GM23338 (cell line): Measurements from ENCODE around the gene ARID1B. TPM values are rescaled to one million over a fixed set of nuclear protein-coding genes. Genes with fewer than 3 reads are reported as not detected.

Source experiments
- ATAC-seq: fragments of 200-7000 bp; cut with Tn5 transposase; 3 replicates; pipeline ENCODE4 v1.9.1; 2020
- DNase-seq: peaks from one replicate; pipeline ENCODE4 v3.0.0-alpha.2; 2015; ENCODE audit warnings: low spot score
- H2AFZ ChIP-seq: fragments of 200-600 bp; sonication (generic); 2 replicates; pipeline ENCODE4 v1.8.0; 2016; ENCODE audit warnings: antibody characterized with exemption, mild to moderate bottlenecking, moderate library complexity
- H3F3A ChIP-seq: fragments of 200-600 bp; sonication (generic); replicated peaks from 2 replicates; pipeline ENCODE4 v1.8.0; 2017; ENCODE audit warnings: antibody characterized with exemption, mixed run types, low read depth
- H3K27ac ChIP-seq: fragments of 200-600 bp; sonication (generic); 2 replicates; pipeline ENCODE4 v1.6.1; 2016; ENCODE audit warnings: low read depth
- H3K27me3 ChIP-seq: fragments of 200-600 bp; sonication (generic); 2 replicates; pipeline ENCODE4 v1.8.0; 2016; ENCODE audit warnings: mild to moderate bottlenecking, mixed run types, moderate library complexity; ENCODE audit not compliant: insufficient read depth
- H3K36me3 ChIP-seq: fragments of 200-600 bp; sonication (generic); 2 replicates; pipeline ENCODE4 v1.8.0; 2016; ENCODE audit warnings: mild to moderate bottlenecking; ENCODE audit not compliant: insufficient read depth
- H3K4me1 ChIP-seq: fragments of 200-600 bp; sonication (generic); 2 replicates; pipeline ENCODE4 v1.8.0; 2016; ENCODE audit warnings: mild to moderate bottlenecking, moderate library complexity; ENCODE audit not compliant: insufficient read depth
- H3K4me2 ChIP-seq: fragments of 200-600 bp; sonication (generic); 2 replicates; pipeline ENCODE4 v1.7.1; 2017; ENCODE audit warnings: mixed run types
- H3K4me3 ChIP-seq: fragments of 200-600 bp; sonication (generic); 2 replicates; pipeline ENCODE4 v1.6.1; 2016; ENCODE audit warnings: mixed run types
- H3K79me2 ChIP-seq: fragments of 200-600 bp; sonication (generic); replicated peaks from 2 replicates; pipeline ENCODE4 v1.8.0; 2017; ENCODE audit warnings: mild to moderate bottlenecking; ENCODE audit not compliant: insufficient read depth
- H3K9me2 ChIP-seq: fragments of 200-600 bp; sonication (generic); 2 replicates; pipeline ENCODE4 v1.8.0; 2017; ENCODE audit not compliant: insufficient read depth
- H4K20me1 ChIP-seq: fragments of 200-600 bp; sonication (generic); replicated peaks from 2 replicates; pipeline ENCODE4 v1.8.0; 2017; ENCODE audit warnings: mild to moderate bottlenecking; ENCODE audit not compliant: insufficient read depth
- H3K27ac Mint-ChIP-seq: 2 replicates; pipeline ENCODE4 v1.8.0; 2020; ENCODE audit warnings: inconsistent platforms, mild to moderate bottlenecking, moderate library complexity, mixed read lengths
- H3K27me3 Mint-ChIP-seq: 3 replicates; pipeline ENCODE4 v1.8.0; 2022; ENCODE audit warnings: low read depth, mild to moderate bottlenecking, moderate library complexity, mixed read lengths, inconsistent platforms; ENCODE audit not compliant: insufficient read depth, poor library complexity
- H3K36me3 Mint-ChIP-seq: 3 replicates; pipeline ENCODE4 v1.8.0; 2021; ENCODE audit warnings: low read depth, mild to moderate bottlenecking, inconsistent platforms, moderate library complexity, mixed read lengths
- H3K4me1 Mint-ChIP-seq: 3 replicates; pipeline ENCODE4 v1.8.0; 2020; ENCODE audit warnings: mild to moderate bottlenecking, inconsistent platforms, mixed read lengths
- H3K4me3 Mint-ChIP-seq: 3 replicates; pipeline ENCODE4 v1.8.0; 2021; ENCODE audit warnings: moderate library complexity, mild to moderate bottlenecking, inconsistent platforms, mixed read lengths
- H3K9me3 Mint-ChIP-seq: 3 replicates; pipeline ENCODE4 v1.8.0; 2020; ENCODE audit warnings: moderate library complexity, mild to moderate bottlenecking, inconsistent platforms, mixed read lengths
- EZH2 ChIP-seq: fragments of 200-600 bp; sonication (generic); IDR thresholded peaks from one replicate; pipeline ENCODE4 v1.8.0; 2017; ENCODE audit warnings: antibody characterized with exemption, mild to moderate bottlenecking, low read depth; ENCODE audit not compliant: unreplicated experiment
- EZH2phosphoT487 ChIP-seq: fragments of 200-600 bp; sonication (generic); IDR thresholded peaks from one replicate; pipeline ENCODE4 v1.8.1; 2018; ENCODE audit warnings: antibody characterized with exemption; ENCODE audit not compliant: unreplicated experiment
- JUNB ChIP-seq: IDR thresholded peaks from one replicate; pipeline ENCODE4 v1.6.1; 2016; ENCODE audit warnings: antibody characterized with exemption; ENCODE audit not compliant: unreplicated experiment
- NANOG ChIP-seq: IDR thresholded peaks from 2 replicates; pipeline ENCODE4 v1.6.1; 2016; ENCODE audit warnings: antibody characterized with exemption, borderline replicate concordance
- POLR2AphosphoS5 ChIP-seq: IDR thresholded peaks from 2 replicates; pipeline ENCODE4 v1.6.1; 2016; ENCODE audit warnings: antibody characterized with exemption, low read depth
- STAT1 ChIP-seq: IDR thresholded peaks from one replicate; pipeline ENCODE4 v1.6.1; 2016; ENCODE audit warnings: antibody characterized with exemption; ENCODE audit not compliant: unreplicated experiment
- ZNF114 ChIP-seq: fragments of 250-450 bp; sonication (Bioruptor Pico); IDR thresholded peaks from 2 replicates; pipeline ENCODE4 v1.5.0; 2020; ENCODE audit warnings: mild to moderate bottlenecking, moderate library complexity
- ZNF331 ChIP-seq: fragments of 250-450 bp; sonication (Bioruptor Pico); IDR thresholded peaks from 2 replicates; pipeline ENCODE4 v1.5.0; 2020; ENCODE audit warnings: low read depth, mild to moderate bottlenecking, moderate library complexity
- polyA plus RNA-seq: library from polyadenylated mRNA; unstranded; fragments of >200 nt; fragmentation: Nextera tagmentation; extraction: Ambion mirVana; gene quantifications from 2 replicates; pipeline ENCODE4 v1.2.1, GENCODE V29; 2016
- total RNA-seq: library from RNA; depleted of rRNA; stranded (reverse); fragments of >200 nt; shearing (Covaris generic); gene quantifications from 2 replicates; pipeline ENCODE4 v1.2.3, GENCODE V29; 2014
- TF ChIP-seq, protein P1 (sequence below): fragments of 250-450 bp; sonication (Bioruptor Pico); IDR thresholded peaks from 2 replicates; pipeline ENCODE4 v1.5.0; 2020; ENCODE audit warnings: mild to moderate bottlenecking, moderate library complexity
- TF ChIP-seq, protein P2 (sequence below): IDR thresholded peaks from one replicate; pipeline ENCODE4 v1.6.1; 2018; ENCODE audit warnings: antibody characterized with exemption; ENCODE audit not compliant: unreplicated experiment
- TF ChIP-seq, protein P3 (sequence below), 2 experiments: fragments of 200-600 bp in 1 of 2; sonication (generic) in 1 of 2; conservative IDR thresholded peaks; 2 replicates each; pipeline versions ENCODE4 v1.5.1 to v1.6.1; 2016 to 2017; ENCODE audit warnings: antibody characterized with exemption in 2 of 2, low read depth in 2 of 2, mild to moderate bottlenecking in 2 of 2, moderate library complexity in 1 of 2

The ARID1B gene
- total and polyA plus RNA-seq, 2 experiments from 2014 or later, result 59.3 to 72.2 TPM

DNA sequence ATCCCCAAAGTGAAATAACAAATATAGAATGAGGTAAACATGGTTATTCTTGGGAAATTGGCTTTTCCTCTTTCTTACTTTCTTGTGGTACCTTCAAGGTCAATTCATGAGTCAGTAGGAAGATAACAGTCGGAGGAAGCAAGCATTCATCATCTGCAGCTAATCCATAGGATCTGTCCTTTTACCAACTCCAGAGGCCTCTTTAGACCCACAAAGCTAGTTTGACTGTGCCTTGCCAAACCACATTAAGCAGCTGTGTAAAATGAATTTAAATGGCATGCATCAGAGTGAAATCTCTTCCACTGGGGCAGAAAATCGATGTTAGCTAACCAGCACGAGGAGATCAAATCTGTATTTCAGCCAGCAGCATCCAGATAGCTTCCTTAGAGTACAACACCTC lies 374.8 kb downstream of the ARID1B start:
- Mint-ChIP-seq H3K27me3 (peaks cover 17% of the 10 kb centered on the region), H3K4me1 (peaks cover 29% of the 10 kb centered on the region), H3K27ac (no peak overlapping the region), H3K4me3 (no peak overlapping the region), H3K36me3 (peaks cover 13% of the 10 kb centered on the region), H3K9me3 (no peaks in the 10 kb centered on the region)
- Histone ChIP-seq H4K20me1 (no peaks in the 10 kb centered on the region; the same call in 1 of the 2 replicates), H3K4me1 (peaks cover 24% of the 10 kb centered on the region), H3K4me3 (no peak overlapping the region), H3K79me2 (no peaks in the 10 kb centered on the region), H3K27ac (no peak overlapping the region), H3K27me3 (no peaks in the 10 kb centered on the region), H2AFZ (no peak overlapping the region), H3K4me2 (no peak overlapping the region), H3K36me3 (no peaks in the 10 kb centered on the region; the same call in none of the 2 replicates), H3F3A (no peaks in the 10 kb centered on the region; the same call in 1 of the 2 replicates), H3K9me2 (no peaks in the 10 kb centered on the region)
- ATAC-seq (no peak), DNase-seq (no peak)
- TF ChIP-seq POLR2AphosphoS5 (no peak), STAT1 (no peak), ZNF114 (CRISPR knock-in tag) (no peak), EZH2 (no peak), EZH2phosphoT487 (no peak), ZNF331 (no peak)
- TF ChIP-seq, protein P1, sequence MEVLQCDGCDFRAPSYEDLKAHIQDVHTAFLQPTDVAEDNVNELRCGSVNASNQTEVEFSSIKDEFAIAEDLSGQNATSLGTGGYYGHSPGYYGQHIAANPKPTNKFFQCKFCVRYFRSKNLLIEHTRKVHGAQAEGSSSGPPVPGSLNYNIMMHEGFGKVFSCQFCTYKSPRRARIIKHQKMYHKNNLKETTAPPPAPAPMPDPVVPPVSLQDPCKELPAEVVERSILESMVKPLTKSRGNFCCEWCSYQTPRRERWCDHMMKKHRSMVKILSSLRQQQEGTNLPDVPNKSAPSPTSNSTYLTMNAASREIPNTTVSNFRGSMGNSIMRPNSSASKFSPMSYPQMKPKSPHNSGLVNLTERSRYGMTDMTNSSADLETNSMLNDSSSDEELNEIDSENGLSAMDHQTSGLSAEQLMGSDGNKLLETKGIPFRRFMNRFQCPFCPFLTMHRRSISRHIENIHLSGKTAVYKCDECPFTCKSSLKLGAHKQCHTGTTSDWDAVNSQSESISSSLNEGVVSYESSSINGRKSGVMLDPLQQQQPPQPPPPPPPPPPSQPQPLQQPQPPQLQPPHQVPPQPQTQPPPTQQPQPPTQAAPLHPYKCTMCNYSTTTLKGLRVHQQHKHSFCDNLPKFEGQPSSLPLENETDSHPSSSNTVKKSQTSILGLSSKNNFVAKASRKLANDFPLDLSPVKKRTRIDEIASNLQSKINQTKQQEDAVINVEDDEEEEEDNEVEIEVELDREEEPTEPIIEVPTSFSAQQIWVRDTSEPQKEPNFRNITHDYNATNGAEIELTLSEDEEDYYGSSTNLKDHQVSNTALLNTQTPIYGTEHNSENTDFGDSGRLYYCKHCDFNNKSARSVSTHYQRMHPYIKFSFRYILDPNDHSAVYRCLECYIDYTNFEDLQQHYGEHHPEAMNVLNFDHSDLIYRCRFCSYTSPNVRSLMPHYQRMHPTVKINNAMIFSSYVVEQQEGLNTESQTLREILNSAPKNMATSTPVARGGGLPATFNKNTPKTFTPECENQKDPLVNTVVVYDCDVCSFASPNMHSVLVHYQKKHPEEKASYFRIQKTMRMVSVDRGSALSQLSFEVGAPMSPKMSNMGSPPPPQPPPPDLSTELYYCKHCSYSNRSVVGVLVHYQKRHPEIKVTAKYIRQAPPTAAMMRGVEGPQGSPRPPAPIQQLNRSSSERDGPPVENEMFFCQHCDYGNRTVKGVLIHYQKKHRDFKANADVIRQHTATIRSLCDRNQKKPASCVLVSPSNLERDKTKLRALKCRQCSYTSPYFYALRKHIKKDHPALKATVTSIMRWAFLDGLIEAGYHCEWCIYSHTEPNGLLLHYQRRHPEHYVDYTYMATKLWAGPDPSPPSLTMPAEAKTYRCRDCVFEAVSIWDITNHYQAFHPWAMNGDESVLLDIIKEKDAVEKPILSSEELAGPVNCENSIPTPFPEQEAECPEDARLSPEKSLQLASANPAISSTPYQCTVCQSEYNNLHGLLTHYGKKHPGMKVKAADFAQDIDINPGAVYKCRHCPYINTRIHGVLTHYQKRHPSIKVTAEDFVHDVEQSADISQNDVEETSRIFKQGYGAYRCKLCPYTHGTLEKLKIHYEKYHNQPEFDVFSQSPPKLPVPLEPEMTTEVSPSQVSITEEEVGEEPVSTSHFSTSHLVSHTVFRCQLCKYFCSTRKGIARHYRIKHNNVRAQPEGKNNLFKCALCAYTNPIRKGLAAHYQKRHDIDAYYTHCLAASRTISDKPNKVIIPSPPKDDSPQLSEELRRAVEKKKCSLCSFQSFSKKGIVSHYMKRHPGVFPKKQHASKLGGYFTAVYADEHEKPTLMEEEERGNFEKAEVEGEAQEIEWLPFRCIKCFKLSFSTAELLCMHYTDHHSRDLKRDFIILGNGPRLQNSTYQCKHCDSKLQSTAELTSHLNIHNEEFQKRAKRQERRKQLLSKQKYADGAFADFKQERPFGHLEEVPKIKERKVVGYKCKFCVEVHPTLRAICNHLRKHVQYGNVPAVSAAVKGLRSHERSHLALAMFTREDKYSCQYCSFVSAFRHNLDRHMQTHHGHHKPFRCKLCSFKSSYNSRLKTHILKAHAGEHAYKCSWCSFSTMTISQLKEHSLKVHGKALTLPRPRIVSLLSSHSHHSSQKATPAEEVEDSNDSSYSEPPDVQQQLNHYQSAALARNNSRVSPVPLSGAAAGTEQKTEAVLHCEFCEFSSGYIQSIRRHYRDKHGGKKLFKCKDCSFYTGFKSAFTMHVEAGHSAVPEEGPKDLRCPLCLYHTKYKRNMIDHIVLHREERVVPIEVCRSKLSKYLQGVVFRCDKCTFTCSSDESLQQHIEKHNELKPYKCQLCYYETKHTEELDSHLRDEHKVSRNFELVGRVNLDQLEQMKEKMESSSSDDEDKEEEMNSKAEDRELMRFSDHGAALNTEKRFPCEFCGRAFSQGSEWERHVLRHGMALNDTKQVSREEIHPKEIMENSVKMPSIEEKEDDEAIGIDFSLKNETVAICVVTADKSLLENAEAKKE (CRISPR knock-in tag), result no peak

DNA sequence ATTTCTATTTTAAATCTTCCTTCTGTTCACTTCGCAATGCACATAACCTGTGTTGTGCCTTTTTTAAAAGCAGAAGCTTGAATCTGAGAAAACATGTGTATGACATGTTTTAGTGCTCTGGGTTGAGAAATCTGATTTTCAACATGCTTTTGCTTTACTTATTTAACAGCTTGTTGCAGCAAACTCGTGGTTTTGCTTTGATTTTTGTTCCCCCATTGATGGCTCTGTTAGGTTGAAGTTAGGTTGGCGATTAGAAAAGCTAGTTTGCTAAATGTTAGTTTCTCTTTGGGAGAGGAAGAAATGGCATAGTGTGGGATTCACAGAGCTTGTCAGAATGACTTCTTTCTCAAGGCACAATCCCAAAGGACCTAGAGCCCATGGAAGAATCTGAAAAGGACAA lies 375.4 kb downstream of the ARID1B start:
- H3K4me1 Mint-ChIP-seq, result peaks cover 34% of the 10 kb centered on the region
- no peak overlapping the region for H3K4me3 Mint-ChIP-seq
- no peaks in the 10 kb centered on the region; the same call in none of the 2 replicates for H3K36me3 ChIP-seq
- H3K79me2 ChIP-seq, result no peaks in the 10 kb centered on the region
- H3K4me1 ChIP-seq, result peaks cover 30% of the 10 kb centered on the region
- H3K4me2 ChIP-seq, result no peak overlapping the region
- H3K9me2 ChIP-seq, result no peaks in the 10 kb centered on the region
- H3K9me3 Mint-ChIP-seq, result no peaks in the 10 kb centered on the region
- H4K20me1 ChIP-seq, result no peaks in the 10 kb centered on the region; the same call in 1 of the 2 replicates
- no peaks in the 10 kb centered on the region; the same call in 1 of the 2 replicates for H3F3A ChIP-seq
- H3K27me3 ChIP-seq, result no peaks in the 10 kb centered on the region
- DNase-seq, result no peak
- H3K27ac ChIP-seq, result no peak overlapping the region
- H3K27me3 Mint-ChIP-seq, result peaks cover 20% of the 10 kb centered on the region
- peaks cover 13% of the 10 kb centered on the region for H3K36me3 Mint-ChIP-seq
- H2AFZ ChIP-seq, result no peak overlapping the region
- H3K4me3 ChIP-seq, result no peak overlapping the region
- 0 out of 2 replicates have a peak overlapping the region, but pooled peaks have one; percentile 2 for H3K27ac Mint-ChIP-seq
- ATAC-seq, result no peak
- no peak for TF ChIP-seq JUNB
- no peak for TF ChIP-seq STAT1
- TF ChIP-seq, protein P2, sequence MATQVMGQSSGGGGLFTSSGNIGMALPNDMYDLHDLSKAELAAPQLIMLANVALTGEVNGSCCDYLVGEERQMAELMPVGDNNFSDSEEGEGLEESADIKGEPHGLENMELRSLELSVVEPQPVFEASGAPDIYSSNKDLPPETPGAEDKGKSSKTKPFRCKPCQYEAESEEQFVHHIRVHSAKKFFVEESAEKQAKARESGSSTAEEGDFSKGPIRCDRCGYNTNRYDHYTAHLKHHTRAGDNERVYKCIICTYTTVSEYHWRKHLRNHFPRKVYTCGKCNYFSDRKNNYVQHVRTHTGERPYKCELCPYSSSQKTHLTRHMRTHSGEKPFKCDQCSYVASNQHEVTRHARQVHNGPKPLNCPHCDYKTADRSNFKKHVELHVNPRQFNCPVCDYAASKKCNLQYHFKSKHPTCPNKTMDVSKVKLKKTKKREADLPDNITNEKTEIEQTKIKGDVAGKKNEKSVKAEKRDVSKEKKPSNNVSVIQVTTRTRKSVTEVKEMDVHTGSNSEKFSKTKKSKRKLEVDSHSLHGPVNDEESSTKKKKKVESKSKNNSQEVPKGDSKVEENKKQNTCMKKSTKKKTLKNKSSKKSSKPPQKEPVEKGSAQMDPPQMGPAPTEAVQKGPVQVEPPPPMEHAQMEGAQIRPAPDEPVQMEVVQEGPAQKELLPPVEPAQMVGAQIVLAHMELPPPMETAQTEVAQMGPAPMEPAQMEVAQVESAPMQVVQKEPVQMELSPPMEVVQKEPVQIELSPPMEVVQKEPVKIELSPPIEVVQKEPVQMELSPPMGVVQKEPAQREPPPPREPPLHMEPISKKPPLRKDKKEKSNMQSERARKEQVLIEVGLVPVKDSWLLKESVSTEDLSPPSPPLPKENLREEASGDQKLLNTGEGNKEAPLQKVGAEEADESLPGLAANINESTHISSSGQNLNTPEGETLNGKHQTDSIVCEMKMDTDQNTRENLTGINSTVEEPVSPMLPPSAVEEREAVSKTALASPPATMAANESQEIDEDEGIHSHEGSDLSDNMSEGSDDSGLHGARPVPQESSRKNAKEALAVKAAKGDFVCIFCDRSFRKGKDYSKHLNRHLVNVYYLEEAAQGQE, result no peak
- TF ChIP-seq, protein P3, sequence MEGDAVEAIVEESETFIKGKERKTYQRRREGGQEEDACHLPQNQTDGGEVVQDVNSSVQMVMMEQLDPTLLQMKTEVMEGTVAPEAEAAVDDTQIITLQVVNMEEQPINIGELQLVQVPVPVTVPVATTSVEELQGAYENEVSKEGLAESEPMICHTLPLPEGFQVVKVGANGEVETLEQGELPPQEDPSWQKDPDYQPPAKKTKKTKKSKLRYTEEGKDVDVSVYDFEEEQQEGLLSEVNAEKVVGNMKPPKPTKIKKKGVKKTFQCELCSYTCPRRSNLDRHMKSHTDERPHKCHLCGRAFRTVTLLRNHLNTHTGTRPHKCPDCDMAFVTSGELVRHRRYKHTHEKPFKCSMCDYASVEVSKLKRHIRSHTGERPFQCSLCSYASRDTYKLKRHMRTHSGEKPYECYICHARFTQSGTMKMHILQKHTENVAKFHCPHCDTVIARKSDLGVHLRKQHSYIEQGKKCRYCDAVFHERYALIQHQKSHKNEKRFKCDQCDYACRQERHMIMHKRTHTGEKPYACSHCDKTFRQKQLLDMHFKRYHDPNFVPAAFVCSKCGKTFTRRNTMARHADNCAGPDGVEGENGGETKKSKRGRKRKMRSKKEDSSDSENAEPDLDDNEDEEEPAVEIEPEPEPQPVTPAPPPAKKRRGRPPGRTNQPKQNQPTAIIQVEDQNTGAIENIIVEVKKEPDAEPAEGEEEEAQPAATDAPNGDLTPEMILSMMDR (conservative IDR thresholded peaks at IDR 0.05; ENCODE audit: low read depth in 2 of 2), result no peak
- TF ChIP-seq EZH2phosphoT487, result no peak
- no peak for TF ChIP-seq ZNF114 (CRISPR knock-in tag)
- TF ChIP-seq NANOG, result no peak
